ELR (cell line): Measurements from ENCODE around the gene DOCK4.
"Not testable (repeated sequence)": the region's sequence is repeated elsewhere in the genome, so short reads cannot be mapped to it uniquely, and the experiment has no call there.

Experiments used
- DNase-seq: peaks from one replicate; pipeline ENCODE4 v3.0.0-alpha.2; 2015; ENCODE audit warnings: low read depth

DOCK4 gene, protein sequence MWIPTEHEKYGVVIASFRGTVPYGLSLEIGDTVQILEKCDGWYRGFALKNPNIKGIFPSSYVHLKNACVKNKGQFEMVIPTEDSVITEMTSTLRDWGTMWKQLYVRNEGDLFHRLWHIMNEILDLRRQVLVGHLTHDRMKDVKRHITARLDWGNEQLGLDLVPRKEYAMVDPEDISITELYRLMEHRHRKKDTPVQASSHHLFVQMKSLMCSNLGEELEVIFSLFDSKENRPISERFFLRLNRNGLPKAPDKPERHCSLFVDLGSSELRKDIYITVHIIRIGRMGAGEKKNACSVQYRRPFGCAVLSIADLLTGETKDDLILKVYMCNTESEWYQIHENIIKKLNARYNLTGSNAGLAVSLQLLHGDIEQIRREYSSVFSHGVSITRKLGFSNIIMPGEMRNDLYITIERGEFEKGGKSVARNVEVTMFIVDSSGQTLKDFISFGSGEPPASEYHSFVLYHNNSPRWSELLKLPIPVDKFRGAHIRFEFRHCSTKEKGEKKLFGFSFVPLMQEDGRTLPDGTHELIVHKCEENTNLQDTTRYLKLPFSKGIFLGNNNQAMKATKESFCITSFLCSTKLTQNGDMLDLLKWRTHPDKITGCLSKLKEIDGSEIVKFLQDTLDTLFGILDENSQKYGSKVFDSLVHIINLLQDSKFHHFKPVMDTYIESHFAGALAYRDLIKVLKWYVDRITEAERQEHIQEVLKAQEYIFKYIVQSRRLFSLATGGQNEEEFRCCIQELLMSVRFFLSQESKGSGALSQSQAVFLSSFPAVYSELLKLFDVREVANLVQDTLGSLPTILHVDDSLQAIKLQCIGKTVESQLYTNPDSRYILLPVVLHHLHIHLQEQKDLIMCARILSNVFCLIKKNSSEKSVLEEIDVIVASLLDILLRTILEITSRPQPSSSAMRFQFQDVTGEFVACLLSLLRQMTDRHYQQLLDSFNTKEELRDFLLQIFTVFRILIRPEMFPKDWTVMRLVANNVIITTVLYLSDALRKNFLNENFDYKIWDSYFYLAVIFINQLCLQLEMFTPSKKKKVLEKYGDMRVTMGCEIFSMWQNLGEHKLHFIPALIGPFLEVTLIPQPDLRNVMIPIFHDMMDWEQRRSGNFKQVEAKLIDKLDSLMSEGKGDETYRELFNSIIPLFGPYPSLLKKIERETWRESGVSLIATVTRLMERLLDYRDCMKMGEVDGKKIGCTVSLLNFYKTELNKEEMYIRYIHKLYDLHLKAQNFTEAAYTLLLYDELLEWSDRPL (N-terminal part only)

DNA sequence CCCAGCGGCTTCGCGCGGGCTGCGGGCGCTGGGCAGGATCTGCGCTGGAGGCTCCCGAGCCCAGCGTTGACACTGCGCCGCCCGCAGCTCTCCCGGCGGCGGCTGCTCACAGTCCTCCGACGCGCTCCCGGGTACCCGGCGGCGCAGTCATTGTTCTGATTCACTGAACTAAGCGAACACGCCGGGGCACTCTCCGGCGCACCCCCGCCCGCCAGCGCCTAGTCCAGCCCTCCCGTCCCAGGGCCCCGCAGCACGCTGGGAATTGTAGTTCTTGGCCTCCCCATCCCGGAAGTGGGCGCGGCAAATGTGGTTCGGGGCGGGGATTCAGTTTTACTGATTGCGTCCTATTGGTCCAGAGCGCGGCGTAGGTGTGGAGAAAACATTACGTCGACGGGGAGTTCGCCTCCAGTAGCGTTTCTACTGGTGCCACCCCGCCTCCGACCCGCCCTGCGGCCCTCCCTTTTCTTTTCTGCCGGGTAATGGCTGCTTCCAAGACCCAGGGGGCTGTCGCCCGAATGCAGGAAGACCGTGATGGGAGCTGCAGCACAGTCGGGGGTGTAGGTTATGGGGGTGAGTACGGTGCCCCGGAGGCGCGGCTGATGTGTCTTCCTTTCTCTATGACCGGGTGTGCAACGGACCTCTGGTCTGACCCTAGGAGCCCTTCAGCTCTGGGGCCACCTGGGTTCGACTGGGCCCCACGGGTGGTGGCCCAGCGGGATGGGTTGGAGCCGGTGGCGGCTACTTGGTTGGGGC, at the start of gene DOCK4, which contains the start of gene ZNF277:
TSS of gene DOCK4 (minus strand) at position 162 of the 753 bp plus-strand sequence. CDS start 261 bp downstream, outside the sequence.
TSS of gene ZNF277 (plus strand) at position 458 of the 753 bp plus-strand sequence. CDS start at position 480, 22 bp downstream.
- peak; percentile 99 for DNase-seq

GRCh38 chr7:112255388-112255720, 49.2 kb upstream of the DOCK4 start:
- DNase-seq, result no peak

DNA sequence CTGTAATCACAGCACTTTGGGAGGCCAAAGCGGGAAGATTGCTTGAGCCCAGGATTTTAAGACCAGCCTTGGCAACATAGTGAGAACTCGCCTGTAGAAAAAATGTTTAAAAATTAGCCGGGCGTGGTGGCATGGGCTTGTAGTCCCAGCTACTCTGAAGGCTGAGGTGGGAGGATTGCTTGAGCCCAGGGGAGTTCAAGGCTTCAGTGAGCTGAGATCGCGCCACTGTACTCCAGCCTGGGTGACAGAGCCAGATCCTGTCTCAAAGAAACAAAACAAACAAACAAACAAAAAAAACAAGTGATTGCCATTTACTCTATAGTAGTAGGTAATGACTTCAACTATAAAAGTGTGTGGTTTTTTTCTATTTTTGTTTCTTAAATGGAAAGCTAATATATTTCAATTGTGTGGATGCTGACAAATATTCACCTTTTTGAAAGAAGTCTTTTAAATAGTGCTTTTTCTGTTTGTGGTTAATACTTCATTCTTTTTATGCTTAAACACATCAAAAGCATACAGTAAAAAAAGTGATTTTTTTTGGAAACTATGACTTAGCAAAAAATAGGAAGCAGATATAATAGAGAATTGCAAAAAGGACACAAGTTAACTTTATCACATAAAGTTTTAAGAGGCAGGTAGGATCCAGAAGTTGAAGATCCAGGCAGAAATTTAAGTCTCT, 48.6 kb upstream of the DOCK4 start:
- no peak for DNase-seq

- no peak for DNase-seq
Observed at GRCh38 chr7:112254156-112254555, 48.0 kb upstream of the DOCK4 start.

GRCh38 chr7:112252691-112253090, 46.5 kb upstream of the DOCK4 start:
- no peak for DNase-seq

DNA sequence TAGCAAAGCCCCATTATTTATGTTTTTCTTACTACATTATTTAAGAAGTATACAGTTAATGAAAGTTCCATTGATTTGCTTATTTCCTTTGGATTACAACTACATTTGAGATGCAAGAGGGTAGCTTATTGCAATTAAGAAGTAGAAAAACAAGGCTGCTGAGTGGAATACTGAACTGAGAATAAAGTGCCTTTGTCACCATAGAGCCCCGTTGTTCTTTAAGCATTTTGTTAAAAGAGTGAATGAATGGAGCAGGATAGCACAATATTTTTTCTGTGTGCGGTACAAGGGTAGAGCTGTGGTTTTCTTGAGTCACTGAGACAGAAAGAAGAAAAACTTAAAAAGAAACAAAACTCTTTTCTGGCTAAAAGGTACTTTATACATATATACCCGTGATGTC, 45.9 kb upstream of the DOCK4 start:
- no peak for DNase-seq

- not testable (repeated sequence) for DNase-seq
Observed at GRCh38 chr7:112249967-112250366, 43.8 kb upstream of the DOCK4 start.

DNA sequence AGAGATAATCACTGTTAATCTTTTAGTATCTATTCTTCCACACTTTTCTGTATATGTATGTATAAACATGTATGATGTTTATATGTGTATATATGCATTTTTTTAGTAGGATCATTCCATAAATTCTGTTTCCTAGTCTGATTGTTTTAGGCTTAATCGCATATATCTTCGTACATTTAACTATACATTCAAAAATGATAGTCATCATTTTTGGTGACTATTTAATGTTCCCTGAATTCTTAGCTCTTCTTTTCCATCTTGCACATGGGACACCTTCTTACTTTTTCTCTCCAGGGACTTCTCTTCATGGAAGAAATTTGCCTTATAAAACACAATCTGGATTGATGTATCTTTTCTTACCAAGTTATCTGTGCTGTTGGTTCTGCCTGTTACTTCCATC, 42.4 kb upstream of the DOCK4 start:
- DNase-seq, result no peak

DNA sequence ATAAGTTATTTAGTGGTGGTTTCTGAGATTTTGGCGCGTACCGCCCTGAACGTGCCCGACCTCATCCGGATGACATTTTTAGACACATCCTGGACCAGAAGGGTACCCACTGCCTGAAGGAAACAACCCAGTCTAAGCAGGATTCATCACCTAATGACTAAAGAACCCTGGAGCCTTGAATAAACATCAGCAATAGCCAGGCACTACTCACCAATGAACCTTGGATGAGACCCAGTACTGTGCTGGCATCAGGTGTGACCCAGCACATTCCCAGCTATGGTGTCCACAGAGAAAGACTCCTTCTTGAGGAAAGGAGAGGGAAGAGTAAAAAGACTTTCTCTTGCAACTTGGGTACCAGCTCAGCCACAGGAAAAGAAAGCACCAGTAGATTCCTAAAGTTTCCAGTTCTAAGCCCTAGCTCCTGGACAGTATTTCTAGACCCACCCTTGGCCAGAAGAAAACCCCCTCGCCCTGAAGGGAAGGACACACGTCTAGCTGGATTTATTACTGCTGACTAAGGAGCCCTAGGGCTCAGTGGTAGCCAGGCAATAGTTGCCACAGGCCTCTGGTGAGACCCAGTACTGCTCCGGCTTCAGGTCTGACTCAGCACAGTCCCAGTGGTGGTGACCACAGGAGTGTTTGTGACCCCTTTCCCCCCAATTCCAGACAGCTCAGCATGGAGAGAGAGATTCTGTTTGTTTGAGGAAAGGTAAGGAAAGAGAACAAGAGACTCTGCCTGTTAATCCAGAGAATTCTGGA, 32.8 kb upstream of the DOCK4 start:
- DNase-seq, result peak; percentile 76

GRCh38 chr7:112238330-112238729, 32.1 kb upstream of the DOCK4 start:
- no peak for DNase-seq

DNA sequence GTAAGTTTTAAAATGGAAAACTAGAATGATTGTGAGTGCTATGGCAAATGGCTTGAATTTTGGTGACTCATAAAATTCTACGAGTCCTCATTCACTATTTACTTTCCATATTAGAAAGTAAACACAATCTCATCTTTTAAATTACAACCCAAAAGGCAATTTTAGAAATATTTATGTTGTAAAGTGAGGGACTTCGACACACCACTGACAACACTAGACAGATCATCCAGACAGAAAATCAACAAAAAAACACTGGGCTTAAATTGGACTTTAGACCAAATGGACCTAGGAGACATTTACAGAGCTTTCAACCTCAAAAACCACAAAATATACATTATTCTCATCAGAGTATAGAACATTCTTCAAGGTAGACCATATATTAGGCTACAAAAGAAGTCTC, 30.4 kb upstream of the DOCK4 start:
- no peak for DNase-seq

DNA sequence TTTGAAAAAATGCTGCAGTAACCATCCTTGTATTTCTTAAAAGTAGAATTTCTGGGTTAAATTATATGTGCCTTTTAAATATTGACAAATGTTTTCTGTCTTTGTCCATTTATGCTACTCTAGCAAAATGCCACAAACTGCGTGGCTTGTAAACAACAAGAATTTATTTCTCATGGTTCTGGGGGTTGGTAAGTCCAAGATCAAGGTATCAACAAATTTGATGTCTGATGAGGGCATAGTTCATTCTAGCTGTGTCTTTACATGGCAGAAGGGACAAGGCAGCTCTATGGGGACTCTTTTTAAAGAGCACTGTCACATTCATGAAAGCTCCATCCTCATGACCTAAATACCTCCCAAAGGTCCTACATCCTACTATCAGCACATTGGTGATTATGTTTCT, 27.9 kb upstream of the DOCK4 start:
- no peak for DNase-seq

GRCh38 chr7:112233048-112233697, 27.0 kb upstream of the DOCK4 start:
- no peak for DNase-seq

DNA sequence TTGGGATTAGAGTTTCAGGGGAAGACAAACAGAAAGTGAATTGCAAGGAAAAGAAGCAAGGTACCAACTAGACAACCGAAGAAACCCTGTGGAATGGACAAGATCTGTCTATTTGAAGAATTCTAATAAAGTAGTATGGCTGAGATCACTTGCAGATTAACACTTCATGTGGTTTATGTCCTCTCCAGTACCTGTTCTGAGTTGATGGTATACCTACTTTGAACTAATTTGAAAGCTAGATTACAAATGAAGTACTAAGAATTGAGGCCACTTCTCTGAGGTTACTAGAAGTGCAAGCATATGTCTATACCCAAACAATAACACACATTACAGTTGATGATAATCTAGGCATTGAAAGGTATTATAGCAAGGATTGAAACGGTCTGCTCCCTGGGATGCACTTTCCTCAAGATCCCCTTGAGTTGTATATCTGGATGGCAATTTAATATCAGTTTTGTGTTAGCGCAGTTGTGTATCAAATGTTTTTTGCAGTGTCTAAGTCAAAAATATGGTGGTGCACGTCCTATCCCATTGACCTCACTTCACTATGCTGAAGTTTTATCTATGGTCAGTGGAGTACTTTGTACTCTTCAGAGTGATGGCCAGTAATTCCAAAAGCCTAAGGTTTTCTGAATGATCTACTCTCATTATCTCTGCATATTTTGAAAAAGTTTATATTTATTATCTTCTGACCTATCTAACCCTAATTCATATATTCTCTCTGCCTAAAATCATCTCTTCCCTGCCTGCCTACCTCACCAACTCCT, 26.2 kb upstream of the DOCK4 start:
- no peak for DNase-seq

GRCh38 chr7:112228632-112229031, 22.4 kb upstream of the DOCK4 start:
- DNase-seq, result no peak

GRCh38 chr7:112226701-112227276, 20.6 kb upstream of the DOCK4 start:
- no peak for DNase-seq

DNA sequence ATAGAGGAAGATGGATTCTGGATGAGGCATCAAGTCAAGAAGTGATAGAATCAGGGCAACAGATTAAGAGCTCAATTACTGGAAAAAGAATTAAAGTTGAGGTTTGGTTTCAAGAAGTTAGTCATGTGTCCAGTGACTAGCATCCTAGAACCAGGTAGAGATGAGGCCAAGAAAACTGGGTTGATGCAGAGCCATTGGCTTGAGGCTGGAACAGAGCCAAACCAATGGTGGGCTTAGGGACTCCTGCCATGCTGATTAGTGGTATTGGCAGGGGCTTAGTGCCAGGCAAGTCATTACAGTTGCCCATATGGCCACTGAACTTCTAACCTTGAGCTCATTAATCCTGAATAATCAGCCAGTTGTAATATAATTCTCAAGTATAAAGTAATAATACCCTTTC, 18.8 kb upstream of the DOCK4 start:
- no peak for DNase-seq

- DNase-seq, result no peak
Observed at GRCh38 chr7:112224186-112224585, 18.0 kb upstream of the DOCK4 start.

- DNase-seq, result no peak
Observed at GRCh38 chr7:112223310-112223709, 17.1 kb upstream of the DOCK4 start.
